Anterior cingulate cortex (tissue), 58 donors: Measurements from ENCODE around the gene SPACDR.

Experiments used
- DNase-seq, 58 donors: peaks; one replicate each; lab custom pipeline; 2025; lab: John Stamatoyannopoulos, UW

SPACDR gene

GRCh38 chr7:100425347-100425746, 38.7 kb downstream of the SPACDR start:
- no peak for DNase-seq

DNA sequence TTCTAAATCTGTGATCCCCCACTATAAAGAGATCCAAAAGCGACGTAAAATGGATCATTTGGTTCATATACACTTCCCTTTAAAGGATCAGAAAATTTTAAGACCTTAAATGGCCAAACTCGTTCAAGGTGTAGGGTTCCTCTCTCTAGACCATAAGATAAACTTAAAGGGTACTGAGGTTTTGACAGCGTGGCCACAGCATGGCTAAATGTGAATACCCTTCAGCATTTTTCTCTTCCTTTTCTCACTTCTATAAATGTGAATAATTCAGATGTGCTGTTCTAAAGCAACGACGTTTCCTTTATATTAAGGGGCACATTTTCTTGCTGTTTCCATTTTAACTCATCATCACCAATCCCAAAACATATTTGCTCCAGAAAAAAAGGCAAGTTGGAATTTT, 40.7 kb downstream of the SPACDR start:
- no peak for DNase-seq

GRCh38 chr7:100419660-100420226, 44.3 kb downstream of the SPACDR start:
- no peak for DNase-seq

DNA sequence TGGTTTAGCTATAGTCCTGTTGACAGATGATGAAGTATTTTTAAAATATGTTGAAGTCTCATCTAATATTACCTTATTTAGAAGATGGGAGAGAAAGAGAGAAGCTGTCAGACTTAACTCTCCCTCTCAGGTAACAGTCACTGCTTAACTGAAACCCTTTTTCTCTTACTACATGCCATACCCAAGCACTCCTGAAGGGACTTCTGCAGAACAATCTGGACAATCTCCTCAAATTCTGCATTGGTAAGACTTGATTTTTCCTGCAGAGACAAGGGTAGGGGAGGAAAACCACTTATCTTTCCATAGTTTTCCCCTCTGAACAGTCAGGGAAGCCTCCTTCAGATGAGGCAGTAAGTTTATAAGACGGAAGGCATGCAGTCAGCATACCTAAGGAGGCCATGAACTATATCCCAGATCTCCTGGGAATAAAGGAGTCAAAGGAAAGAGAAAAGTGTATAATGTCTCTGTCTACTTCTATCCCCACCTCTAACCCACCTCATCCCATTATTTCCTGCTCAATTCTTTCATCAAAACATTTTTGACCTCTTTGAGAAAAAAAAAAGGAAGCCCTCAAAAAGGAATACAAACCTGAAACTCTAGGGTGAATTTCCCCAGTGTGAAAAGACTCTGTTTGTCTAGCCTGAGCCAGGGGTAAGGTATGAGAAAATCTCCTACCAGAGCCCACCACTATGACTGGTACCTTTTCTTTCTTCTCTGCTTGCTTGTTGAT, 45.0 kb downstream of the SPACDR start:
- DNase-seq, result no peak

GRCh38 chr7:100415448-100415847, 48.6 kb downstream of the SPACDR start:
- no peak for DNase-seq

- DNase-seq, result no peak
Observed at GRCh38 chr7:100413889-100414288, 50.2 kb downstream of the SPACDR start.

- DNase-seq, result no peak
Observed at GRCh38 chr7:100413346-100413745, 50.7 kb downstream of the SPACDR start.

GRCh38 chr7:100411101-100411500, 53.0 kb downstream of the SPACDR start:
- DNase-seq, result no peak

- DNase-seq, result peak in 6 of 58 donors; percentile 2 to 60 (median 20)
Observed at GRCh38 chr7:100407285-100408180, 56.5 kb downstream of the SPACDR start.

DNA sequence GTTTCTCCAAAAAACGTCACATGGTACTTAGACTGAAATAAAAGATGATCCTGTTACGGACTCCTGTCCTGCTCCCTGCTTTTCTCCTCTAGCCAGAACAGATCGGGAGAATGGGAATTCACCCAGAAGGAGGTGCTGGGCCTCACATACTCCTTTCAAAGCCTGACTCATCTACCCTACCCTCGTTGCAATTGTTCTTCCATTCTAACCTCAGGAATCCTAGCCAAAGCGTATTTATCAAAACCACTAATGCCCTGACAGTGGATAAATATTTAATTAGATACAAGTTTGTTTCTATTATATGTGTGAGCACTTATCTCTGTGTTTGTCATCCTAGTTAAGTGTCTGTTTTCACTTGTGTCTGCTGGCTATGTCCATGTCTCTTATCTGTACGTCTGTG, 57.3 kb downstream of the SPACDR start:
- no peak for DNase-seq
